Stimulated activated CD8-positive, alpha-beta memory T cell treated with anti-CD3 and anti-CD28 coated beads, Interleukin-4, amount 100 ng/mL, for 24 hours (primary cell): ENCODE results near the gene A2ML1.
A peak's percentile ranks its signal among the peaks of the same experiment; 100 is the strongest.
"Not testable (repeated sequence)": the region's sequence is repeated elsewhere in the genome, so short reads cannot be mapped to it uniquely, and the experiment has no call there.

ENCODE experiments used
- DNase-seq: peaks from one replicate; pipeline ENCODE4 v3.0.0-alpha.2; 2020; ENCODE audit warnings: low read depth

A2ML1 gene

GRCh38 chr12:8855891-8856290 is 33.5 kb downstream of the A2ML1 start:
- no peak for DNase-seq

- not testable (repeated sequence) for DNase-seq
These were observed 37.0 kb downstream of the A2ML1 start for GRCh38 chr12:8859448-8859847.

- no peak for DNase-seq
These were observed 37.9 kb downstream of the A2ML1 start for GRCh38 chr12:8860165-8860961.

GRCh38 chr12:8866429-8866828 is 44.0 kb downstream of the A2ML1 start:
- DNase-seq, result no peak

GRCh38 chr12:8867009-8867408 is 44.6 kb downstream of the A2ML1 start:
- DNase-seq, result no peak

GRCh38 chr12:8867786-8868185 is 45.4 kb downstream of the A2ML1 start:
- DNase-seq, result no peak

- DNase-seq, result no peak
These were observed 48.2 kb downstream of the A2ML1 start for GRCh38 chr12:8870586-8870985.

GRCh38 chr12:8871068-8871467 is 48.6 kb downstream of the A2ML1 start:
- DNase-seq, result no peak

- DNase-seq, result no peak
These were observed 54.5 kb downstream of the A2ML1 start for GRCh38 chr12:8876887-8877286.

GRCh38 chr12:8886502-8887284 is 64.3 kb downstream of the A2ML1 start:
- DNase-seq, result no peak

GRCh38 chr12:8887285-8887715 is 64.9 kb downstream of the A2ML1 start:
- no peak for DNase-seq

- peak; percentile 42 for DNase-seq
These were observed 68.1 kb downstream of the A2ML1 start for GRCh38 chr12:8890313-8891085.

- DNase-seq, result no peak
These were observed 69.6 kb downstream of the A2ML1 start for GRCh38 chr12:8891976-8892375.

- no peak for DNase-seq
These were observed 72.0 kb downstream of the A2ML1 start for GRCh38 chr12:8894378-8894777.

- no peak for DNase-seq
These were observed 72.6 kb downstream of the A2ML1 start for GRCh38 chr12:8894986-8895385.

- no peak for DNase-seq
These were observed 74.7 kb downstream of the A2ML1 start for GRCh38 chr12:8897081-8897480.

GRCh38 chr12:8899830-8900229 is 77.4 kb downstream of the A2ML1 start:
- no peak for DNase-seq

GRCh38 chr12:8902703-8903102 is 80.3 kb downstream of the A2ML1 start:
- not testable (repeated sequence) for DNase-seq

GRCh38 chr12:8903646-8904045 is 81.2 kb downstream of the A2ML1 start:
- no peak for DNase-seq

- no peak for DNase-seq
These were observed 82.2 kb downstream of the A2ML1 start for GRCh38 chr12:8904665-8905064.

- no peak for DNase-seq
These were observed 83.1 kb downstream of the A2ML1 start for GRCh38 chr12:8905546-8905945.
